Prostate gland (tissue), 2 donors: ENCODE measurements around the gene PACSIN1.

Experiments used
- CTCF ChIP-seq, 4 experiments: fragments of 200-600 bp in 2 of 4; fragments of 450-650 bp in 2 of 4; sonication (generic) in 2 of 4; IDR thresholded peaks; 1 replicate in 3 of 4; 2 replicates in 1 of 4; pipeline ENCODE4 v1.5.1; 2016 to 2019; ENCODE audit warnings: antibody characterized with exemption in 4 of 4, mild to moderate bottlenecking in 2 of 4, moderate library complexity in 2 of 4
- POLR2A ChIP-seq: fragments of 450-650 bp; IDR thresholded peaks from one replicate; pipeline ENCODE4 v1.6.1; 2016; ENCODE audit warnings: antibody characterized with exemption, mild to moderate bottlenecking

- TF ChIP-seq POLR2A (no peak), CTCF (IDR thresholded peaks at IDR 0.05) (no peak)
These were observed 40.8 kb upstream of the PACSIN1 start for GRCh38 chr6:34425132-34425497.
